ENCODE measurements around the gene PGLYRP2. TPM values are rescaled to one million over a fixed set of nuclear protein-coding genes. Genes with fewer than 3 reads are reported as not detected.

PGLYRP2 gene
- total RNA-seq, 4 donors from 2014 or later = 0.23 to 0.80 (median 0.37) TPM; not detected in 1

GRCh38 chr19:15469513-15470297, 9.6 kb downstream of the PGLYRP2 start:
- no peak for TF ChIP-seq POLR2A (IDR thresholded peaks at IDR 0.05)
- TF ChIP-seq CTCF (IDR thresholded peaks at IDR 0.05) = no peak
- no peak overlapping the region for H3K4me3 ChIP-seq (ENCODE audit: low read depth, poor library complexity, severe bottlenecking)
- no peak for DNase-seq (ENCODE audit: low spot score in 2 of 2)
- WGBS, 2 donors = 4 to 5% methylated on average over 20 to 57 of the region's 65 CpGs
- intact Hi-C loops (cut with DNase I; ENCODE audit: low total_unique reads) = loop anchor here (10.0 kb wide), 1 partner anchor 85 kb away; no protein-coding TSS in a partner anchor

GRCh38 chr19:15468675-15469512, 10.4 kb downstream of the PGLYRP2 start:
- intact Hi-C loops (cut with DNase I; ENCODE audit: low total_unique reads) = no loop called here
- no peak for DNase-seq (ENCODE audit: low spot score in 2 of 2)
- TF ChIP-seq POLR2A (IDR thresholded peaks at IDR 0.05) (no peak), CTCF (IDR thresholded peaks at IDR 0.05) (no peak)
- 58 to 65% methylated on average over 12 of the region's 12 CpGs for WGBS, 2 donors
- H3K4me3 ChIP-seq (ENCODE audit: low read depth, poor library complexity, severe bottlenecking) = no peak overlapping the region

GRCh38 chr19:15467734-15468214, 11.5 kb downstream of the PGLYRP2 start:
- intact Hi-C loops (cut with DNase I; ENCODE audit: low total_unique reads) = no loop called here
- WGBS, 2 donors = 82 to 88% methylated on average over 6 of the region's 6 CpGs
- no peak for DNase-seq (ENCODE audit: low spot score in 2 of 2)
- H3K4me3 ChIP-seq (ENCODE audit: low read depth, poor library complexity, severe bottlenecking) = no peak overlapping the region
- TF ChIP-seq CTCF (IDR thresholded peaks at IDR 0.05) (no peak), POLR2A (IDR thresholded peaks at IDR 0.05) (no peak)

GRCh38 chr19:15466851-15467733, 12.2 kb downstream of the PGLYRP2 start:
- TF ChIP-seq POLR2A (IDR thresholded peaks at IDR 0.05) (no peak), CTCF (IDR thresholded peaks at IDR 0.05) (no peak)
- intact Hi-C loops (cut with DNase I; ENCODE audit: low total_unique reads) = no loop called here
- DNase-seq (ENCODE audit: low spot score in 2 of 2) = no peak
- H3K4me3 ChIP-seq (ENCODE audit: low read depth, poor library complexity, severe bottlenecking) = no peak overlapping the region
- 40 to 44% methylated on average over 8 of the region's 8 CpGs for WGBS, 2 donors

All from lower leg skin (tissue), 4 donors.